Astrocyte of the cerebellum (primary cell): ENCODE results near the gene RAD51.

ENCODE experiments used
- DNase-seq: peaks from one replicate; pipeline ENCODE4 v3.0.0-alpha.2; 2011; ENCODE audit warnings: low read depth
- H3K4me3 ChIP-seq: 2 replicates; pipeline ENCODE4 v1.5.1; 2011; ENCODE audit warnings: mild to moderate bottlenecking, low read depth, low read length, moderate library complexity
- in situ Hi-C: cut with HindIII; loops from 2 replicates; pipeline ENCODE4 v1.10.0; 2017; ENCODE audit warnings: low sequenced_read_pairs
- TF ChIP-seq, protein P1 (sequence below): IDR thresholded peaks from 2 replicates; pipeline ENCODE4 v1.5.1; 2012; ENCODE audit warnings: low read length, low read depth, moderate library complexity, mild to moderate bottlenecking; ENCODE audit errors: missing control alignments

RAD51 gene

DNA sequence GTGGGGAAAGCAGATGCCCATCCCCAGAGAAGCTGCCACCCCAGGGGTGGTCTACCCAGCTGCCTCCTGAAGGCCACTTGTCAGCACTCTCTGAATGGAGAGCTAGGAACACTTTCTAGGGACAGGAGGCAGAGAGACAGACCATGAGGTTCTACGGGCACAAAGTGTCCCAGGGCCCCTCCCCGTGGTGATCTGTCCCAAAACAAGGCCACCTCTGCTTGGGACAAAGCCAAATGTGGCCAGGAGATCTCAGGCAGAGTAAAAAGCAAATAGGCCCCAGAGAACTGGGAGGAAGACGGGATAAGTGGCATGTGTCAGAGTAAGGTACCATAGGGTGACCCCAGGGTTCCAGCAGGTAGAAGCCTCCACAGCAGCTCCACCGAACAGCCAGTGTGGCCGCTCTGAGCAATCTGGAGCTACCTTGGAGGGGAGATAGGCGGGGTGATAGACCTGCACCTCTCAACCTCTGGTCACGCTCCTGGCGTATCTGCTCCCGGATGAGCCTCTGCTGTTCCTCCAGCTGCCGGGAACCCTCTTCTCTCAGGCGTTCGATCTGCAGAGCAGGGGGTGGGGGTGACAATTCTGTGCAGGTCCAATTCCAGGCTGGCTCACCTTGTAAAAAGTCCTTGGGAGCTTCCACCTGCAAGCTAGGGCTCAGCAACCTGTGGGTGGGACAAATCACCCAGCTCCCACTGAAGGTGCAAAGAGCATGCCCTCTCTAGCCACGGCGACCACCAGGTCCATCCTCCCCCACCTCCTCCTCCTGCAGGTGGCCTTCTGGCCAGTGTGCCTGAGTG, 81.0 kb downstream of the RAD51 start:
- in situ Hi-C loops: no loop called here
- no peak overlapping the region for H3K4me3 ChIP-seq
- TF ChIP-seq, protein P1, sequence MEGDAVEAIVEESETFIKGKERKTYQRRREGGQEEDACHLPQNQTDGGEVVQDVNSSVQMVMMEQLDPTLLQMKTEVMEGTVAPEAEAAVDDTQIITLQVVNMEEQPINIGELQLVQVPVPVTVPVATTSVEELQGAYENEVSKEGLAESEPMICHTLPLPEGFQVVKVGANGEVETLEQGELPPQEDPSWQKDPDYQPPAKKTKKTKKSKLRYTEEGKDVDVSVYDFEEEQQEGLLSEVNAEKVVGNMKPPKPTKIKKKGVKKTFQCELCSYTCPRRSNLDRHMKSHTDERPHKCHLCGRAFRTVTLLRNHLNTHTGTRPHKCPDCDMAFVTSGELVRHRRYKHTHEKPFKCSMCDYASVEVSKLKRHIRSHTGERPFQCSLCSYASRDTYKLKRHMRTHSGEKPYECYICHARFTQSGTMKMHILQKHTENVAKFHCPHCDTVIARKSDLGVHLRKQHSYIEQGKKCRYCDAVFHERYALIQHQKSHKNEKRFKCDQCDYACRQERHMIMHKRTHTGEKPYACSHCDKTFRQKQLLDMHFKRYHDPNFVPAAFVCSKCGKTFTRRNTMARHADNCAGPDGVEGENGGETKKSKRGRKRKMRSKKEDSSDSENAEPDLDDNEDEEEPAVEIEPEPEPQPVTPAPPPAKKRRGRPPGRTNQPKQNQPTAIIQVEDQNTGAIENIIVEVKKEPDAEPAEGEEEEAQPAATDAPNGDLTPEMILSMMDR: no peak
- no peak for DNase-seq

DNA sequence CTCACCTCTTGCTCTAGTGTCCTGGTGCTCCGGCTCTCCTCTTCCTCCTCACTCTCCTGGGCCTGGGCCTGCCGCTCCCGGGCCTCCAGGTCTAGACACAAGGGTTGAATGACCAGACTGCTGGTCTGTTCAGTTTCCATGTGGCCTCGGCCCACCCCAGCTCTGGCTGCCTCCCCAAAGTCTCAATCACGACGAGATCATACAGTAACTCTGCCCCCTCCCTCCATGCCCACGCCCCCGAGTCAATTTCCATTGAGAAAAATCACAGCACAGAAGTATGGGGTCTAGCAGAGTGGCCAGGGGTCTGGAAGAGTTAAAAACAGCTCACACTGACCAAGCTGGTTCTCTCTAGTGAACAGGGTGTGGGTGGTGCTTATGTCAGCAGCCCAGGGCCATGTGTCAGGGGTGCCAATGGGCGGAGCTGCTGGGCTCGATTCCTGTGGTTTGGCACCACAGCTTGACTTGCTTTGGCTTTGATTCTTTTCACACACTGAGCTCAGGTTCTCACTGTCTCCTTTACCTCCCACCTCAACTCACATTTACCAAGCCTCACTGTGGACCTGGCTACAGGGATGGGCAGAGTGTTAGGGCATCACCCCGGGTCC, 81.7 kb downstream of the RAD51 start:
- TF ChIP-seq, protein P1: no peak
- in situ Hi-C loops: no loop called here
- no peak overlapping the region for H3K4me3 ChIP-seq
- DNase-seq: peak; percentile 49
